Ishikawa (cell line): ENCODE data around the gene RAB44.

ENCODE experiments used
- CEBPB ChIP-seq: IDR thresholded peaks from 2 replicates; pipeline ENCODE4 v1.6.1; 2012
- CREB1 ChIP-seq: IDR thresholded peaks from 2 replicates; pipeline ENCODE4 v1.6.1; 2012; ENCODE audit warnings: low read depth
- EGR1 ChIP-seq: IDR thresholded peaks from 2 replicates; pipeline ENCODE4 v1.6.1; 2012
- EP300 ChIP-seq: IDR thresholded peaks from 2 replicates; pipeline ENCODE4 v1.6.1; 2012; ENCODE audit warnings: borderline replicate concordance
- FOXM1 ChIP-seq: IDR thresholded peaks from 2 replicates; pipeline ENCODE4 v1.6.1; 2012; ENCODE audit warnings: low read depth, borderline replicate concordance
- MAX ChIP-seq: IDR thresholded peaks from 2 replicates; pipeline ENCODE4 v1.6.1; 2012
- NFIC ChIP-seq: IDR thresholded peaks from 2 replicates; pipeline ENCODE4 v1.6.1; 2012
- RAD21 ChIP-seq: IDR thresholded peaks from 2 replicates; pipeline ENCODE4 v1.6.1; 2012; ENCODE audit warnings: low read depth
- REST ChIP-seq: IDR thresholded peaks from 2 replicates; pipeline ENCODE4 v1.6.1; 2012; ENCODE audit warnings: low read depth, mild to moderate bottlenecking
- TAF1 ChIP-seq: IDR thresholded peaks from 2 replicates; pipeline ENCODE4 v1.6.1; 2012; ENCODE audit warnings: low read depth, mild to moderate bottlenecking
- TCF12 ChIP-seq: IDR thresholded peaks from 2 replicates; pipeline ENCODE4 v1.6.1; 2012; ENCODE audit warnings: low read depth
- TEAD4 ChIP-seq: IDR thresholded peaks from 2 replicates; pipeline ENCODE4 v1.6.1; 2012
- USF1 ChIP-seq: IDR thresholded peaks from 2 replicates; pipeline ENCODE4 v1.6.1; 2012
- YY1 ChIP-seq: IDR thresholded peaks from 2 replicates; pipeline ENCODE4 v1.6.1; 2012; ENCODE audit warnings: low read depth
- ZBTB7A ChIP-seq: IDR thresholded peaks from 2 replicates; pipeline ENCODE4 v1.6.1; 2012; ENCODE audit warnings: low read depth

Gene RAB44

GRCh38 chr6:36734486-36735060, 36.9 kb downstream of the RAB44 start:
- TF ChIP-seq FOXM1, result no peak

- TF ChIP-seq FOXM1 (no peak), NFIC (no peak), ZBTB7A (no peak), CEBPB (no peak), TEAD4 (no peak), USF1 (no peak), TCF12 (no peak)
These were observed 37.8 kb downstream of the RAB44 start for GRCh38 chr6:36735110-36736071.

GRCh38 chr6:36737043-36737785, 39.6 kb downstream of the RAB44 start:
- no peak for TF ChIP-seq REST
- no peak for TF ChIP-seq EGR1
- TF ChIP-seq ZBTB7A, result no peak
- no peak for TF ChIP-seq USF1
- no peak for TF ChIP-seq EP300
- no peak for TF ChIP-seq FOXM1
- TF ChIP-seq TCF12, result no peak
- TF ChIP-seq TAF1, result no peak
- no peak for TF ChIP-seq NFIC
- no peak for TF ChIP-seq CEBPB
- no peak for TF ChIP-seq YY1
- no peak for TF ChIP-seq RAD21
- TF ChIP-seq TEAD4, result no peak
- no peak for TF ChIP-seq MAX
- TF ChIP-seq CREB1, result no peak

GRCh38 chr6:36738108-36738507, 40.5 kb downstream of the RAB44 start:
- no peak for TF ChIP-seq FOXM1
- TF ChIP-seq NFIC, result no peak
- no peak for TF ChIP-seq CREB1
- no peak for TF ChIP-seq EP300
- no peak for TF ChIP-seq EGR1
- TF ChIP-seq YY1, result no peak
- TF ChIP-seq MAX, result no peak
- no peak for TF ChIP-seq REST
- no peak for TF ChIP-seq ZBTB7A
- no peak for TF ChIP-seq TEAD4
- TF ChIP-seq CEBPB, result no peak
- no peak for TF ChIP-seq USF1
- no peak for TF ChIP-seq TCF12
- no peak for TF ChIP-seq TAF1
- TF ChIP-seq RAD21, result no peak
